HepG2 (cell line): Measurements from ENCODE around the gene CABLES2. TPM values are rescaled to one million over a fixed set of nuclear protein-coding genes. Genes with fewer than 3 reads are reported as not detected.
A peak's percentile ranks its signal among the peaks of the same experiment; 100 is the strongest.

ENCODE experiments used
- BORCS8-MEF2B ChIP-seq: sonication (generic); formaldehyde crosslinking; IDR thresholded peaks from 2 replicates; pipeline ENCODE4 v1.8.0; 2022; ENCODE audit warnings: mild to moderate bottlenecking, missing genetic modification reagents
- ERF ChIP-seq: IDR thresholded peaks from 2 replicates; pipeline ENCODE4 v1.6.1; 2018; ENCODE audit warnings: missing biosample characterization, missing genetic modification reagents
- HNRNPUL1 ChIP-seq: fragments of 200-400 bp; formaldehyde crosslinking; IDR thresholded peaks from 2 replicates; pipeline ENCODE4 v1.6.1; 2017; ENCODE audit warnings: low read depth, mild to moderate bottlenecking, low read length, moderate library complexity
- KDM3A ChIP-seq: IDR thresholded peaks from 2 replicates; pipeline ENCODE4 v1.6.1; 2018; ENCODE audit warnings: low read depth, missing compliant biosample characterization
- MBNL3 ChIP-seq: fragments of 250-450 bp; sonication (Bioruptor Pico); conservative IDR thresholded peaks from 2 replicates; pipeline ENCODE4 v1.8.0; 2022; ENCODE audit warnings: mild to moderate bottlenecking, inconsistent platforms
- XRCC5 ChIP-seq: fragments of 200-400 bp; formaldehyde crosslinking; optimal IDR thresholded peaks from 2 replicates; pipeline ENCODE3; 2017; ENCODE audit warnings: mild to moderate bottlenecking, low read length
- ZBTB3 ChIP-seq: sonication (generic); formaldehyde crosslinking; IDR thresholded peaks from 2 replicates; pipeline ENCODE4 v1.4.0; 2020; ENCODE audit warnings: low read depth, mild to moderate bottlenecking, moderate library complexity, missing genetic modification reagents, borderline replicate concordance
- ZEB1 ChIP-seq: IDR thresholded peaks from 2 replicates; pipeline ENCODE4 v1.6.1; 2012; ENCODE audit warnings: mild to moderate bottlenecking, low read depth, inconsistent platforms; ENCODE audit not compliant: insufficient replicate concordance
- ZNF260 ChIP-seq: sonication (generic); formaldehyde crosslinking; IDR thresholded peaks from 2 replicates; pipeline ENCODE4 v1.4.0; 2020; ENCODE audit warnings: missing genetic modification reagents, low read depth, mild to moderate bottlenecking, borderline replicate concordance
- ZNF343 ChIP-seq: sonication (generic); formaldehyde crosslinking; IDR thresholded peaks from 2 replicates; pipeline ENCODE4 v1.4.0; 2020; ENCODE audit warnings: mild to moderate bottlenecking, missing genetic modification reagents
- ZNF431 ChIP-seq: sonication (generic); formaldehyde crosslinking; IDR thresholded peaks from 2 replicates; pipeline ENCODE4 v1.9.0; 2022; ENCODE audit warnings: missing genetic modification reagents, low read depth, mild to moderate bottlenecking, borderline replicate concordance
- ZNF546 ChIP-seq: sonication (generic); formaldehyde crosslinking; conservative IDR thresholded peaks from 2 replicates; pipeline ENCODE4 v1.8.1; 2023; ENCODE audit warnings: mild to moderate bottlenecking, missing genetic modification reagents
- ZSCAN20 ChIP-seq: sonication (generic); formaldehyde crosslinking; IDR thresholded peaks from 2 replicates; pipeline ENCODE4 v1.4.0; 2020; ENCODE audit warnings: missing genetic modification reagents, mild to moderate bottlenecking, borderline replicate concordance
- polyA plus RNA-seq, 8 experiments: library from polyadenylated mRNA; depleted of rRNA in 3 of 8; stranded (reverse) in 7 of 8; unstranded in 1 of 8; fragments of >200 nt; fragmentation: Illumina TruSeq in 4 of 8; extraction: Trizol in 4 of 8; gene quantifications; 2 replicates each; pipeline versions ENCODE4 v1.2.1 to v1.2.3, GENCODE V29; 2011 to 2016; ENCODE audit warnings: low read depth in 4 of 8, missing spikeins in 1 of 8, mixed read lengths in 1 of 8; ENCODE audit not compliant: insufficient read depth in 1 of 8
- total RNA-seq, 5 experiments: library from RNA; depleted of rRNA; stranded (reverse); fragments of >200 nt; fragmentation: Illumina TruSeq; extraction: Trizol; gene quantifications; 2 replicates each; pipeline ENCODE4 v1.2.3, GENCODE V29; 2016; ENCODE audit warnings: low read depth in 1 of 5
- TF ChIP-seq, protein P1 (sequence below), 2 experiments: IDR thresholded peaks; 2 replicates each; pipeline ENCODE4 v1.6.1; 2011 to 2012; ENCODE audit warnings: low read length in 2 of 2, borderline replicate concordance in 1 of 2, low read depth in 1 of 2, mild to moderate bottlenecking in 1 of 2, moderate library complexity in 1 of 2
- TF ChIP-seq, protein P2 (sequence below): sonication (generic); formaldehyde crosslinking; IDR thresholded peaks from 2 replicates; pipeline ENCODE4 v1.9.0; 2021; ENCODE audit warnings: missing genetic modification reagents, mild to moderate bottlenecking, borderline replicate concordance
- TF ChIP-seq, protein P3 (sequence below): sonication (generic); formaldehyde crosslinking; IDR thresholded peaks from 2 replicates; pipeline ENCODE4 v1.8.1; 2023; ENCODE audit warnings: mild to moderate bottlenecking, moderate library complexity, missing genetic modification reagents
- TF ChIP-seq, protein P4 (sequence below): IDR thresholded peaks from 2 replicates; pipeline ENCODE4 v1.6.1; 2016; ENCODE audit warnings: missing genetic modification reagents, missing compliant biosample characterization
- TF ChIP-seq, protein P5 (sequence below): sonication (generic); formaldehyde crosslinking; IDR thresholded peaks from 2 replicates; pipeline ENCODE4 v1.4.0; 2020; ENCODE audit warnings: mild to moderate bottlenecking, low read depth, missing genetic modification reagents
- TF ChIP-seq, protein P6 (sequence below): sonication (generic); formaldehyde crosslinking; conservative IDR thresholded peaks from 2 replicates; pipeline ENCODE4 v1.4.0; 2020; ENCODE audit warnings: missing genetic modification reagents

CABLES2 gene
- total and polyA plus RNA-seq, 2 of the 13 experiments (the other 11 are each of a cell fraction or from before 2014, with no cell fraction given), result 5.2 to 9.7 TPM

DNA sequence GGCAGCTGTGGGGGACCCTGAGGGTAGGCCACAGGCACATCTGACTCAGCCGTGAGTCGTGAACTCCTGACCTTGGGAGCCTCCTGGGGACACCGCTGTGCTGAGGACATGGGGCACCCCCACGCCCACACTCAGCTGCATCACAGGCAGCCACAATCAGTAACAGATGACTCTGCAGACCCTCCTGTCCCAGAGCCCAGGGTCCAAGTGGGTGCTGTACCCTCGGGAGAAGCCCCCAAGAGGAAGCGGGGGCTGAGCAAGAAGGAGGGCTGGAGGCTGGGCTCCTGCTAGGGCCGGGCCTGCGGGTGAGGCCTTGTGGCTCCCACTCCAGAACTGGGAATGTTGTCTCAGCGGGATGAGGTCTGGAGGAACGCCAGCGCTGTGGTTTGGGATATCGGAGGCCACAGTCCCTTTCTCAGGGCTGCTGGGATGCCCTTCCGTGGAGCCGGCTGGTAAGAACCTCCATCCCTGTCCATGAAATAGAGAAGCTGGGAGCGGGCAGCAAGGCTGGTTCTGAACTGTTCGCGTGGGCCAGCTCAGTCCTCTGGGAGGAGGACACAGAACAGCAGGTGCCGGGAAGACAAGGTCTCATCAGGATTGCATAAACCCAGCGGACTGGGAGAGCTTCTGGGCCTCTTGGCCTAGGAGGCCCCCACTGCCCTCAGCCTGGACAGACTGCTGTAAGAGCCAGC is 36.8 kb downstream of the CABLES2 start (continued):
- TF ChIP-seq, protein P1, sequence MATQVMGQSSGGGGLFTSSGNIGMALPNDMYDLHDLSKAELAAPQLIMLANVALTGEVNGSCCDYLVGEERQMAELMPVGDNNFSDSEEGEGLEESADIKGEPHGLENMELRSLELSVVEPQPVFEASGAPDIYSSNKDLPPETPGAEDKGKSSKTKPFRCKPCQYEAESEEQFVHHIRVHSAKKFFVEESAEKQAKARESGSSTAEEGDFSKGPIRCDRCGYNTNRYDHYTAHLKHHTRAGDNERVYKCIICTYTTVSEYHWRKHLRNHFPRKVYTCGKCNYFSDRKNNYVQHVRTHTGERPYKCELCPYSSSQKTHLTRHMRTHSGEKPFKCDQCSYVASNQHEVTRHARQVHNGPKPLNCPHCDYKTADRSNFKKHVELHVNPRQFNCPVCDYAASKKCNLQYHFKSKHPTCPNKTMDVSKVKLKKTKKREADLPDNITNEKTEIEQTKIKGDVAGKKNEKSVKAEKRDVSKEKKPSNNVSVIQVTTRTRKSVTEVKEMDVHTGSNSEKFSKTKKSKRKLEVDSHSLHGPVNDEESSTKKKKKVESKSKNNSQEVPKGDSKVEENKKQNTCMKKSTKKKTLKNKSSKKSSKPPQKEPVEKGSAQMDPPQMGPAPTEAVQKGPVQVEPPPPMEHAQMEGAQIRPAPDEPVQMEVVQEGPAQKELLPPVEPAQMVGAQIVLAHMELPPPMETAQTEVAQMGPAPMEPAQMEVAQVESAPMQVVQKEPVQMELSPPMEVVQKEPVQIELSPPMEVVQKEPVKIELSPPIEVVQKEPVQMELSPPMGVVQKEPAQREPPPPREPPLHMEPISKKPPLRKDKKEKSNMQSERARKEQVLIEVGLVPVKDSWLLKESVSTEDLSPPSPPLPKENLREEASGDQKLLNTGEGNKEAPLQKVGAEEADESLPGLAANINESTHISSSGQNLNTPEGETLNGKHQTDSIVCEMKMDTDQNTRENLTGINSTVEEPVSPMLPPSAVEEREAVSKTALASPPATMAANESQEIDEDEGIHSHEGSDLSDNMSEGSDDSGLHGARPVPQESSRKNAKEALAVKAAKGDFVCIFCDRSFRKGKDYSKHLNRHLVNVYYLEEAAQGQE (IDR thresholded peaks at IDR 0.05; ENCODE audit: borderline replicate concordance in 1 of 2, low read depth in 1 of 2, low read length in 2 of 2), result no peak
- TF ChIP-seq ZEB1 (no peak), ZNF431 (CRISPR knock-in tag) (no peak), MBNL3 (no peak), ZNF260 (CRISPR knock-in tag) (no peak), HNRNPUL1 (no peak), KDM3A (no peak; the same call in 1 of the 2 replicates), BORCS8-MEF2B (CRISPR knock-in tag) (no peak; the same call in 1 of the 2 replicates), XRCC5 (no peak), ZNF546 (CRISPR knock-in tag) (no peak), ZSCAN20 (CRISPR knock-in tag) (no peak), ZNF343 (0 out of 2 replicates have a peak, but pooled peaks have one; percentile 12), ERF (no peak), ZBTB3 (CRISPR knock-in tag) (no peak)
- TF ChIP-seq, protein P2, sequence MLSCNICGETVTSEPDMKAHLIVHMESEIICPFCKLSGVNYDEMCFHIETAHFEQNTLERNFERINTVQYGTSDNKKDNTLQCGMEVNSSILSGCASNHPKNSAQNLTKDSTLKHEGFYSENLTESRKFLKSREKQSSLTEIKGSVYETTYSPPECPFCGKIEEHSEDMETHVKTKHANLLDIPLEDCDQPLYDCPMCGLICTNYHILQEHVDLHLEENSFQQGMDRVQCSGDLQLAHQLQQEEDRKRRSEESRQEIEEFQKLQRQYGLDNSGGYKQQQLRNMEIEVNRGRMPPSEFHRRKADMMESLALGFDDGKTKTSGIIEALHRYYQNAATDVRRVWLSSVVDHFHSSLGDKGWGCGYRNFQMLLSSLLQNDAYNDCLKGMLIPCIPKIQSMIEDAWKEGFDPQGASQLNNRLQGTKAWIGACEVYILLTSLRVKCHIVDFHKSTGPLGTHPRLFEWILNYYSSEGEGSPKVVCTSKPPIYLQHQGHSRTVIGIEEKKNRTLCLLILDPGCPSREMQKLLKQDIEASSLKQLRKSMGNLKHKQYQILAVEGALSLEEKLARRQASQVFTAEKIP (CRISPR knock-in tag), result no peak
- TF ChIP-seq, protein P3, sequence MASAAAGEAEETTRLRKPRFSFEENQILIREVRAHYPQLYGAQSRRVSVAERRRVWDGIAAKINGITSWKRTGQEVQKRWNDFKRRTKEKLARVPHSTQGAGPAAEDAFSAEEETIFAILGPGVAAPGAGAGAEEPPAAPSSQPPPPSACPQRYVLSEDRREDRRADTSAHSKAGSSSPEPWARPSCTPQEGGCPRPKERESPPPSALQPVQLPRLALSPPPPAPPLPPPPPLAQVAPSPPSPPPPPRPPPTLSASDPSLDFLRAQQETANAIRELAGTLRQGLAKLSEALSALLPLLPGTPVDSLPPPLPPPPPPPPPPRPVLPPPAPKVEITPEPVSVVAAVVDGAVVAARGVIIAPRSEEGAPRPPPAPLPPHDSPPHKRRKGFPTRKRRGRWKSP, result no peak
- TF ChIP-seq, protein P4, sequence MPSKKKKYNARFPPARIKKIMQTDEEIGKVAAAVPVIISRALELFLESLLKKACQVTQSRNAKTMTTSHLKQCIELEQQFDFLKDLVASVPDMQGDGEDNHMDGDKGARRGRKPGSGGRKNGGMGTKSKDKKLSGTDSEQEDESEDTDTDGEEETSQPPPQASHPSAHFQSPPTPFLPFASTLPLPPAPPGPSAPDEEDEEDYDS (CRISPR knock-in tag), result peak; percentile 9; the same call in 1 of the 2 replicates
- TF ChIP-seq, protein P5, sequence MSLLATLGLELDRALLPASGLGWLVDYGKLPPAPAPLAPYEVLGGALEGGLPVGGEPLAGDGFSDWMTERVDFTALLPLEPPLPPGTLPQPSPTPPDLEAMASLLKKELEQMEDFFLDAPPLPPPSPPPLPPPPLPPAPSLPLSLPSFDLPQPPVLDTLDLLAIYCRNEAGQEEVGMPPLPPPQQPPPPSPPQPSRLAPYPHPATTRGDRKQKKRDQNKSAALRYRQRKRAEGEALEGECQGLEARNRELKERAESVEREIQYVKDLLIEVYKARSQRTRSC (CRISPR knock-in tag), result no peak
- TF ChIP-seq, protein P6, sequence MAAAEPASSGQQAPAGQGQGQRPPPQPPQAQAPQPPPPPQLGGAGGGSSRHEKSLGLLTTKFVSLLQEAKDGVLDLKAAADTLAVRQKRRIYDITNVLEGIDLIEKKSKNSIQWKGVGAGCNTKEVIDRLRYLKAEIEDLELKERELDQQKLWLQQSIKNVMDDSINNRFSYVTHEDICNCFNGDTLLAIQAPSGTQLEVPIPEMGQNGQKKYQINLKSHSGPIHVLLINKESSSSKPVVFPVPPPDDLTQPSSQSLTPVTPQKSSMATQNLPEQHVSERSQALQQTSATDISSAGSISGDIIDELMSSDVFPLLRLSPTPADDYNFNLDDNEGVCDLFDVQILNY (CRISPR knock-in tag), result no peak
